CD4-positive, alpha-beta T cell treated with Interleukin-10 for 1 hour (primary cell): ENCODE measurements around the gene MIEF1.
A peak's percentile ranks its signal among the peaks of the same experiment; 100 is the strongest.

Experiments used
- DNase-seq: peaks from one replicate; pipeline ENCODE4 v3.0.0-alpha.2; 2020

The MIEF1 gene

DNA sequence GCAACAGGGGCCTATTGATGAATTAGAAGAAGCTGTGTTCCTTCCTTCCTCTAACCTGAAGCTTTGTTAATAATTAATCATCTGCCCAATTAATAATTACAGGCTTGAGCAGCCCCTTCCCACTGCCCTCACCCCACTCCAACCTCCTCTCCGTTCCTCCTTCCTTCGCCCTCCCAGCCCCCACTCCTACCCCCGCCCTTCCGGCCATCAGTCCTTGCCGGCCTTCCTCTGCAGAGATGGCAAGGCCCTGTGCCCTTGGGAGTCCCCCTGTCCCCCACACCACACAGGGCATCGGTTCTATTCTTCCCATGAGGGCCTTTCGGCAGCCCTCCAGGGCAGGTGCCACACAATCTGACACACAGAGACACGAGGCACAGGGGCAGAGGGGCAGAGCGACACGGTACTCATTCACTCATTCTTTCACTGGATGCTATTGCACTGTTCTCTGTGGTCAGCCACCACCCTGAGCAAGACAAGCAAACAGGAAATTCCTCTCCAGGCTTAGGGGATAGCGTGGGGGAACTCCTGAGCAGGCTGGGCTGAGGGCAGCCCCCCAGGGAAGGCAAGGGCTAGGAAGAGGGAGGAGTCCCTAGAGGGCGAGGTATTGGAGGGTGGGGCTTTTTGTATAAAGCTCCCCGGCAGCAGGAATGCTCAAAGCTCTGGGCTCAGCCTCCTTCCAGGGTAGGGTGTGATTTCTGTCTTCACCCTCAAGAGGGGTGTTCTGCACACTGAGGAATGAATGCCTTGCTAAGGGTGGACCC is 30.5 kb upstream of the MIEF1 start:
- no peak for DNase-seq

DNA sequence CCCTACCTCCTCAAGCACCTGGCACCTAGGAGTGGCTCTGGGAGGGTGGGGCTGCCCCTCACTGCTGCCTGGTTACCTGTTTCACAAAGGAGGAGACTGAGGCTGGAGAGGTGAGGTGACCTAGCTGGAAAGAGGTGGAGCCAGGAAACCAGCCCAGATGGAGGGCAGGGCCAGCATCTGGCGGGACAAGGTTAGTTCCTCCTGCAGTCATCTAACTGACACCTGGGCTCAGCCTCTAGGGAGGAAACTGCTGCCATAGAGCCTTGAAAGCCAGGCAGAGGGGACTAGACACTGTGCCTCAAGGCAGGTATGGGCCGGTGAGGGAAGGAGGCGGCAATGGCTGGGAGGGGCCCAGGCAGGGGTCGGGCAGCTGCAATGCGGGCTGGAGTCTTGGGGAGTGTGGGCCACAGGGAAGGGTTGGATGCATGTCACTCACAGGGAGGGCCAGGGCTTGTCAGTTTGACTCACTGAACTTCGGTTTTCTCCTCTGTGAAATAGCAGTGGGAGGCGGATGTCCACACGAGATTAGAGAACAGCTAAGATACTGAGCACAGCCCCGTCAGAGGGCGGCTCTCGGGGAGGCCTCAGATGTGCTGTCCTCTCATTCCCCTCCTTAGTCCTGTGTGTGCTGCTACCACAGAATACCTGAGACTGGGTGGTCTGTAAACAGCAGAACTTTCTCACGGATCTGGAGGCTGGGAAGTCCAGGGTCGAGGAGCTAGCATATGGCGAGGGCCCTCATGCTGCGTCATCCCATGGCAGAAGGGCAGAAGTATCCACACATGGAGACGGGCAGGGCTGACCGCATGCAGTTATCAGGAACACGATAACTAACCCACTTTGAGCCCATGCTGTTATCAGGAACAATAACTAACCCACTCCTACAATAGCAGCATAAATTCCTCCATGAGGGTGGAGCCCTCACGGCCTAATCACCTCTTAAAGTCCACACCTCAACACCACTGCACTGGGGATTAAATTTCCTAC is 29.2 kb upstream of the MIEF1 start:
- no peak for DNase-seq

DNA sequence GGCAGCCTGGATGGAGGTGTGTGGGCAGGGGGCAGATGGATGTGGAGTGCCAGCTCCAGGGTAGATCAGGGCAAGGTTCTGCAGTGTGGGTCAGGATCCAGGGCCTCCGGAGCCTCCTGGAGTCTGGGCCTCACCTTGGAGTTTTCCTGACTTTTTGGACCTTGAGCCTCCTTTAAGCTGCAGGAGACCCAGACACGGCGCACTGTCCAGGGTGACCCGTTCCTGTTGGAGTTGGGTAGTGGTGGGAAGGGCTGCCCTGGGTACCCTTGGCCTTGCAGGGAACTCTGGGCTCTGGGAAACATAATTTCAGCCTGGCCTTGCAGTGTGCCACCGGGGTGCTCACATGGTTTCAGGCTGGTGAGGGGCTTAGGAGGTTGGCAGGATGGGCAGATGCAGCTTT is 28.2 kb upstream of the MIEF1 start:
- no peak for DNase-seq

DNA sequence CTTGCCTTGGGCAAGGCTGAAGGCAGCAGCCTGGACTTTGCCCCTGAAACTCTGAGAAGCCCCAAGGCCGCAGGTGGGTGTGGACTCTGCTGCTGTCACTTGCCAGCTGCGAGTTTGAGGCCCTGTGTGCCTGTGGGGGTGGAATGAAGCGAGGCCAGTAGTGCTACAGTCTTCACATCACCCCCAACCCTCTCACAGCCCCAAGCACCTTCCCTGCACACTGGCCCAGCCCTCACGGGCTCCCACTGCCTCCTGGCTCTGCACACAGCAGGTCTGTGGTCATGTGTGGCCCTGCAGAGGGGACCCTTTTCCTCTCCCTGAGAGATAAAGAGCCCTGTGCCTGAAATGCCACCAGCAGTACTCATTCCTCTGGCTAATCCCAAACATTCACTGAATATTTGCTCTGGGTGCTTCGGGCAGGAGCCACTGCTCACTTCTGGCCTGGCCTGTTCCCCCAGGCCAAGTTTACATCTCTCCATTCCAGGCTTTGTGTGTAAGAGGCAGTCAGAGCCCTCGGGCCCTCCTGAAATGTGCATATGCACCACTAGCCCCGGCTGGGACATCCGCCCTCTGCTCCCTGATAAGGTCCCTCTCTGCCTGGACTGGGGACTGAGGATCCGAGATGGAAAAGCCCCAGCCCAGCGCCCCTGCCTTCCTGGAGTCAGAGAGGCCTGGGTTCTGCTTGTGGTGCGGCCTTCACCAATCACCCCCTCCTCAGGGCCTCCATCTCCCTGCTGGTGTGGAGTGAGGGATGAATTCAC is 27.6 kb upstream of the MIEF1 start:
- no peak for DNase-seq

DNA sequence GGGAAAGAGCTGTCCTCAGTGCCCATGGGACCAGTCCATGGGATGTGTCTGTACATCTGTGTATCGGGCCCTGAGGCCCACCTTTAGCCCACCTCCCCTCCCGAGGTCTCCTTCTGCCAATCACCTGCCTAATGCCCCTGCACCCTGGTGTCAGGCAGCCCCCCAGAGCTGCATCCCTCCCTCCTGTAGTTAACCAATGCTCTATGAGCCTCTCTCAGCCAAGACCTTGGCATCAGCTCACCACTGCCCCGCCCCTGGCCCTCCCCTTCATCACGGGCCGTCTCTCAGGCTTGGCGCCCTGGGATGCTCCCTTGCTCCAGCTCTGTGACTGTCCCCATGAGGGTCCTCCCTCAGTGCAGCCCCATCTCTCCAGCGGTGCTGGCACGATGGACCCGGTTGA is 26.8 kb upstream of the MIEF1 start:
- no peak for DNase-seq

DNA sequence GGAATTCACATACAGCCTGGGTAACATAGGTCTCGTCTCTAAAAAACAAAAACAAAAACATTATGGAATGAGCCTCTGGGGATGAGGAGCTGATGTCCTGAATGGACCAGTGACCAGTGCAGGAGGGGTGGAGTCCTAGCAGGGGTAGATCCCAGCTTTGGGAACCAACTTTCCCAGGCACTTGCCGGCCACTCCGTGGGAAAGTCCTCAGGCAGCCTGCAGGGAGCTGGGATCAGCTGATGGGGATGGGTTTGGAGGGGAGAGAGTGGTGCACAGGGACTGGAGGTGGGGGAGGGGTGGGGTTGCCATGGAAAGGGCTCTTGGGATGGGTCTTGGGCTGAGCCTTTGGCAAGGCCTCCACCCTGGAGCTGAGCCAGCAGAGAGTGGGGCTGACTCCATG is 26.2 kb upstream of the MIEF1 start:
- no peak for DNase-seq

DNA sequence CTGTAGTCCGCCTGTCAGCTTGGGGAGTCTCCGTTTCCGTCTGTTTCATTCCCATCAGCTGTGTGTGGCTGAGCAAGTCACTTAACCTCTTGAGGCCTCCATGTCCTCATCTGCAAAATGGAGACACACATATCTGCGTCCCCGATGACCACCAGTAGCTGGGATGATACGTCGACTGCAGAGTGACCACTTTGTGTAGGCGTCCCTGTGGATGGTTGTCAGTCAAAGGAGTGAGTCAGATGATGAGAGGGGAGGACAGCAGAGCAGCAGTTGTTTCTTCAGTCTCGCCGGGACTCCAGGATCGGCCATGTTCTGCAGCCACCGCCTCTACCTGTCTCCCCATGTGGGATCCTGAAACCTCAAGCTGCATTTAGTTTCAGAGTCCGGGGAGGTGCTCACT is 25.4 kb upstream of the MIEF1 start:
- DNase-seq: no peak

DNA sequence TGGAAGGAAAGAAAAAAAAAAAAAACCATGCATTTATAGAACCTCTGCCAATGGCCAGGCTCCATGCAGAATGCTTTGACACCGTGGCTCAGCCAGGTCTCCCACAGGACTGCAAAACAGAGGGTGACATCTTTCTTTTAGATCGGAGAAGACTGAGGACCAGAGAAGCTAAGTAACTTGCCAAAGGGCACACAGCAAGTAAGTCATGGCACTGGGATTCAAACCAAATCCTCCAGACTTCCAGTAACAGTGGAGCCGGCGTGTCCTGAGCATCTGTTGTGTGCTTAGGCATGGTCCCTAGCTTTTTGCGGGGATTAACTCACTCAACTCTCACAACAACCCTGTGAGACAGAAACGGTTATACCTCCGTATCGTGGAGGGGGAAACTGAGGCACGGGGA is 24.5 kb upstream of the MIEF1 start:
- DNase-seq: no peak

DNA sequence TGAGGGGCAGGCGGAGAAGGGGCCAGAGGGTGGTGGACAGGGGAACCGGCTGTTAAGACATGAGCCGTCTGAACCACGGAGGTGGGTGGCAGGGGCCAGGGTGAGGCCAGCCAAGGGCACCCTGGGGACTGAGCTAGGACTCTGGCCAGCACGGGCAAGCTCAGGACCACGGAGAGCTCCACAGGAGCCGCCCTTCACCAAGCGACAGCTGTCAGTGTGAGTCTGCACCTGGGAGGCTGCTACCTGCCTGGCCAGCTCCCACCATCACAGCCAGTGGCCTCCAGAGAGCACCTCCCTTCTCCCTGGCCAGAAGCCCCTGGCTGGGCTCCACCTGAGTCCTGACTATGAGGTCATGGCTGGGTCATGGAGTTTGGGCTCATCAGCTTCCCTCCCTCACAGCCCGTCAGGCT is 23.6 kb upstream of the MIEF1 start:
- no peak for DNase-seq

DNA sequence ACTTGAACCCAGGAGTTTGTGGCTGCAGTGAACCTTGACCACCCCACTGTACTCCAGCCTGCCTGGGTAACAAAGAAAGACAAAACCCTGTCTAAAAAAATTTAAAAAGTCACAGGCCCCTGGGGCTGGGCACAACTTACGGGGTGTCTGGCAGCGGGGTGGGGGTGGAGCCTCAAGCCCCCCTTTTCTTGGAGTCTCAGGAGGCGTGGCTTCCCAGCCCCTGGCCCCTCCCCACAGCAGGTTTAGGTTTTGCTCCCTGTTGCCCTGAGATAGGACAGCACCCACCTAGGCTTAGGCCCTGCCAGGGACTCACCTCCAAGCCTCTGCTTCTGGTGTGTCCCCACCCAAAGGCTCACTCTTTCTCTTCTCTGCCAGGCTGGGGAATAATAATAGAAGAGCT is 22.8 kb upstream of the MIEF1 start:
- no peak for DNase-seq

DNA sequence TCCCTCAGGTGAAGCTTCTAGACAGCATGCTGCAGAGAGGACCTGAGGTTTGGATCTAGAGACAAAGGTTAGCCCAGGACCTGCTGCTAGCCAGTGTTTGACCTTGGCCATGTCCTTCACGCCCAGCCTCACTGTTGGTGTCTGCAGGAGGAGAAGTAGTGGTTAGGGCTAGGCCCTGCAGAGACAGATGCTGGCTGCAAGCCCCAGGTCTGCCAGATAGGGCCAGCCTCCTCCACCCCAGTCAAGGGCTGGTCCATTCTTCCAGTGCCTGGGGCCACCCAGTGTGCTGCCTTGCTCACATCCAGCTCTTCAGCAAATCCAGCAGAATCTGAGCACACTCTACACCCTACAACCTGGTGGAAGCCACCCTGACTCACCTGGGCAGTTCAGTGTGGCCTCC is 21.5 kb upstream of the MIEF1 start:
- no peak for DNase-seq

DNA sequence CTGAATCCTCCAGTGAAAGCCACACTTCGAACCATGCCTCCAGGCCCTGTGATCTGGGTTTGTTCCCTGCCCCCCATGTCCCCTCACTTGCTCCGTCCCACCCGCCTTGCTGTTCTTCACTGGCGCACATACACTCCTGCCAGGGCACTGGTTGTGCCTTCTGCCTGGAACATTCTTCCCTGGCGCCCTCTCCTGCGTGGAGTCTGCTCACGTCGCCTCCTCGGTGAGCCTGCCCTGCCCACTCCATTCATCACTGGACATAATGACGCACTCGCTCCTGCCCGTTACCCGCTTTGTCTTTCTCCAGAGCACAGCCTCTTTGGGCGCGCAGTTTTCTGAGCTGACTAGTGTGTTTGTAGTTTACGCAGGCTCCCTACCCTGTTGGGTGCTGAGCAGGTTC is 21.0 kb upstream of the MIEF1 start:
- DNase-seq: no peak

DNA sequence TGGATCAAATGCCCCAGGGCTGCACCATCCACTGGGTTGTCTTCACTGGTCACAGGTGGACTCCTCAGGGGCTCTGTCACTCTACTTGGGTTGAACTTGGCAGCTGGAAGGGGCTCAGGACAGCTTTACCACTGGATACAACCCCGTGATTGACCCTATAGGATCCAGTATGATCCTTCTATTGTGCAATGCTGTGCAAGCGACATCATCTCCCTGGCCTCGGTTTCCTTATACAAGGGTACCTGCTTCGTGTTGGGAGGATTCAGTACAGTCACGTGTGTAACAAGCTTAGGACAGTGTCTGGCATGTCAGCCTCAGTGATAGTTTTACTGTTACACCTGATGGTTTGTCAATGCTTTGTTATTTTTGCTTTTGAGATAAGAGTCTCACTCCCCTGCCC is 20.5 kb upstream of the MIEF1 start:
- no peak for DNase-seq

DNA sequence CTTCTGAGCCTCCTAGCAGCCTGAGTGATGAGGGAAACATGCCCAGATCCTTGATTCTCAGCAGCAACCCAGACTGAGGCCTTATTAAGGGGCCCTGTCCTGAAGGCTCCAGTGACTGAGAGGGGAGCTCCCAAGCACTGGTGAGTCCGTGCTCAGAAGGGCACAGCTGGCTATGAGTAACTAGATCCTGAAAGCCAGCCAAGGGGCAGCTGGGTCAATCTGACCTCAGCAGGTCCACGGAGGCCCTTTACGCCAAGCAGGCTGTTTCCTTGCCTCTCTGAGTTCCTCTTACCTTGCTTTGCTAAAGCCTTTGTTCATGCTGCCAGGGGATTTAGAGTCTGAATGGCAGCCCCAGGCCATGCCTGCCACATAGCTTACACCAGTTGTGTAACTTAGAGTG is 19.3 kb upstream of the MIEF1 start:
- no peak for DNase-seq

DNA sequence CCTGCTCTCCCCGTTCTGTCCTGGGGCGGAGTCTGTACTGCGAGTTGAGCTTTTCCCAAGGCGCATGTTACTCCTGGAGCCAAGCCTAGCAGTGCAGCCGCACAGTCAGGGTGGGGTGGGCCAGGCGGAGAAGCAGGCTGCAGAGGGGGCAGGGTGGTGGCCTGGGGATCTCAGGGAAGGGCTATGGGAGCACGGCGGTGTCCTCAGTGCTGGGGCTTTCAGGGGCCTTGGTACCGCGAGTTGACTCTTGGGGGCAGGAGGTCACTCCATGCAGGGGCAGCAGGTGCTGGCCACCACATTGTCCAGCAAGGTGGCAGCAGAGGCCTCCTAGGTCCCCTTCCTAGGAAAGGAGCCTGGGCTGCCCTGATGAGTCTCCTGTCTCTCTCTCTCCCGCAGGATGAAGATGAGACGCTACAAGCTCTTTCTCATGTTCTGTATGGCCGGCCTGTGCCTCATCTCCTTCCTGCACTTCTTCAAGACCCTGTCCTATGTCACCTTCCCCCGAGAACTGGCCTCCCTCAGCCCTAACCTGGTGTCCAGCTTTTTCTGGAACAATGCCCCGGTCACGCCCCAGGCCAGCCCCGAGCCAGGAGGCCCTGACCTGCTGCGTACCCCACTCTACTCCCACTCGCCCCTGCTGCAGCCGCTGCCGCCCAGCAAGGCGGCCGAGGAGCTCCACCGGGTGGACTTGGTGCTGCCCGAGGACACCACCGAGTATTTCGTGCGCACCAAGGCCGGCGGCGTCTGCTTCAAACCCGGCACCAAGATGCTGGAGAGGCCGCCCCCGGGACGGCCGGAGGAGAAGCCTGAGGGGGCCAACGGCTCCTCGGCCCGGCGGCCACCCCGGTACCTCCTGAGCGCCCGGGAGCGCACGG is 14.9 kb upstream of the MIEF1 start:
- no peak for DNase-seq

DNA sequence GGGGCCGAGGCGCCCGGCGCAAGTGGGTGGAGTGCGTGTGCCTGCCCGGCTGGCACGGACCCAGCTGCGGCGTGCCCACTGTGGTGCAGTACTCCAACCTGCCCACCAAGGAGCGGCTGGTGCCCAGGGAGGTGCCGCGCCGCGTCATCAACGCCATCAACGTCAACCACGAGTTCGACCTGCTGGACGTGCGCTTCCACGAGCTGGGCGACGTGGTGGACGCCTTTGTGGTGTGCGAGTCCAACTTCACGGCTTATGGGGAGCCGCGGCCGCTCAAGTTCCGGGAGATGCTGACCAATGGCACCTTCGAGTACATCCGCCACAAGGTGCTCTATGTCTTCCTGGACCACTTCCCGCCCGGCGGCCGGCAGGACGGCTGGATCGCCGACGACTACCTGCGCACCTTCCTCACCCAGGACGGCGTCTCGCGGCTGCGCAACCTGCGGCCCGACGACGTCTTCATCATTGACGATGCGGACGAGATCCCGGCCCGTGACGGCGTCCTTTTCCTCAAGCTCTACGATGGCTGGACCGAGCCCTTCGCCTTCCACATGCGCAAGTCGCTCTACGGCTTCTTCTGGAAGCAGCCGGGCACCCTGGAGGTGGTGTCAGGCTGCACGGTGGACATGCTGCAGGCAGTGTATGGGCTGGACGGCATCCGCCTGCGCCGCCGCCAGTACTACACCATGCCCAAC is 14.1 kb upstream of the MIEF1 start:
- no peak for DNase-seq

DNA sequence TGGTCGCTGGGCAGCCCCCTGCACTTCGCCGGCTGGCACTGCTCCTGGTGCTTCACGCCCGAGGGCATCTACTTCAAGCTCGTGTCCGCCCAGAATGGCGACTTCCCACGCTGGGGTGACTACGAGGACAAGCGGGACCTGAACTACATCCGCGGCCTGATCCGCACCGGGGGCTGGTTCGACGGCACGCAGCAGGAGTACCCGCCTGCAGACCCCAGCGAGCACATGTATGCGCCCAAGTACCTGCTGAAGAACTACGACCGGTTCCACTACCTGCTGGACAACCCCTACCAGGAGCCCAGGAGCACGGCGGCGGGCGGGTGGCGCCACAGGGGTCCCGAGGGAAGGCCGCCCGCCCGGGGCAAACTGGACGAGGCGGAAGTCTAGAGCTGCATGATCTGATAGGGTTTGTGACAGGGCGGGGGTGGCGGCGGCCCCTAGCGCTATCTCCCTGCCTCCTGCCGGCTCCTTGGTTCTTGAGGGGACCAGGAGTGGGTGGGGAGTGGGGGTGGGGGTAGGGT is 13.5 kb upstream of the MIEF1 start:
- no peak for DNase-seq

DNA sequence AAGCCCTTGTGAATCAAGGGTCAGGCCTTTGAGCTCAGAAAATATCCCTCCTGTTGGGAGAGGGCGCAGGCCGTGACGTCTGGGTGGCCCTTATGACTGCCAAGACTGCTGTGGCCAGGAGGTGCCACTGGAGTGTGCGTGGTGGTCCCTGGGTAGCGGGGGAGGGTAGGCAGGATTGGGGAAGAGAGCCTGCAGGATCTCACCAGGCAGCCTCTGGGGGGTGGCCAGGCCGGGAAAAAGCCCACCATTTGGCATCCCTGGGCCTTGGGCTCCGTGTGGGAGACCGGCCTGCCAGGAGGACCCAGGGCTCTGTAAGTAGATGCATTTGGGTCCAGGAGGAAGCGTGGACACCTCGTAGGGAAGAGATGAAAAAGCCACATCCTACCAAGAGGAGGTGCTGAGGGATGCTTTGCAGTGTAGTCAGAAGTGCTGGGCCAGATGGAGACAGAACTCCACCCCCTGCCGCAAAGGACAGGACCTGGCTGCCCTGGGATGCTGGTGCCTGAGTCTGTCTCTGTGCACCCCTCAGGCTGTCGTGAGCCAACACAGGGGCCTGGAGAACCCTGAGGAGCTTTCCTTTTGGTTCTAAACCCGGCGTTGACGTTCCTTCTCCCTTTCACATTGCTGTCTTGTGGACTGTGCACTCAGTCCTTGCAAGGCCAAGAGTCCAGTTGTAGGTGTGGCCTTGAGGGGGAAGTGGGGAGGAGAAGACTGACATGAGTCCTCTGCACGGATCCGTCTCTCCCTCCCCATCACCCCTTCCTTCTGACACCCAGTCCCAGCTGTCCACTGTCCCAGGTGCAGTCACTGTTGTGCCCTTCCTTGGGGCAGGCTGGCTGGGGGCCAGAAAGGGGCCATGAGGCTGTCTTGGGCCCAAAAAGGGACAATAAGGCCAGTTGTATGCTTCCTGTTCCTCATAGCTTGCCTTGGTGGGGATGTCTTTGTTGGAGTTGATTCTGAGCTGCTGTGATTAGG is 12.7 kb upstream of the MIEF1 start:
- DNase-seq: no peak

DNA sequence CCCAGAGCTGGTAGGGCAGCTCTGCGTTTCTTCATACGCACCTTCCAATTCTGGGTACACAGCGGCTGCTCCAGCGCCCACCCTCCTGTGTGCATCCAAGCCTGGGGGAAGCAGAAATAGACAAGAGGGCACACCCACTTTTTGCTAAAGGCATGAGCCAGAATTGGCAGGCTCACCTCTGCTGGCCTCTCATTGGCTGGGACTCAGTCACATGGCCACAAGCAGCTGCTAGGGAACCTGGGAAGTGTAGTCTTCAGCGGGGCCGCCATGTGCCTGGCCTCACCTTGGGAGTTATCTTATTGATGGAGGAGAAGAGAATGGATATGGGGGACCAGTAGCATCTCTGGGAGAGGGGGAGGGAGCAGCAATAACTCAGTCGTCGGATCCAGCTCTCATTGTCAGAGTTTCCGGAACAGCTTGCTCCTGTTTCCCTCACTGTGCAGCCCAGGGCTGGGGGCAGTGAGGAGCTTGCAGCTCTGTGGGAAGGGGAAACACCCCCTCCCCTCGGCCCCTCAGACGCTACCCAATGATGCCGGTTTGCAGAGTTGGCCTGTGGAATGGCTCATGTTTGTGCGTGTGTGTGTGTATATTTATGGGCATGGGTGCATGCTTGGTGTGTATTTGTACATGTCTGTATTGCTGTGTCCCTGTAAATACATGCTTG is 11.8 kb upstream of the MIEF1 start:
- DNase-seq: peak; percentile 90
